H9 (cell line): ENCODE measurements around the gene BACE2. TPM values are rescaled to one million over a fixed set of nuclear protein-coding genes. Genes with fewer than 3 reads are reported as not detected.

Experiments
- DNase-seq: peaks from one replicate; pipeline ENCODE4 v3.0.0-alpha.2; 2017
- H2AFZ ChIP-seq: one replicate; pipeline ENCODE4 v1.6.1; 2013; ENCODE audit warnings: mild to moderate bottlenecking, low read length, control low read depth, moderate library complexity
- H2AK5ac ChIP-seq: 2 replicates; pipeline ENCODE4 v1.6.1; 2013; ENCODE audit warnings: low read length, control low read depth, mixed read lengths; ENCODE audit not compliant: insufficient read length
- H2BK120ac ChIP-seq: one replicate; pipeline ENCODE4 v1.6.1; 2013; ENCODE audit warnings: low read depth, mild to moderate bottlenecking, low read length, control low read depth, inconsistent platforms; ENCODE audit not compliant: poor library complexity, severe bottlenecking
- H2BK12ac ChIP-seq: 2 replicates; pipeline ENCODE4 v1.6.1; 2013; ENCODE audit warnings: low read length, control low read depth, mixed read lengths, low read depth; ENCODE audit not compliant: insufficient read length
- H2BK15ac ChIP-seq: 2 replicates; pipeline ENCODE4 v1.6.1; 2013; ENCODE audit warnings: low read depth, low read length, control low read depth
- H2BK20ac ChIP-seq: one replicate; pipeline ENCODE4 v1.6.1; 2013; ENCODE audit warnings: low read depth, mild to moderate bottlenecking, low read length, control low read depth, inconsistent platforms; ENCODE audit not compliant: poor library complexity, severe bottlenecking
- H2BK5ac ChIP-seq: 2 replicates; pipeline ENCODE4 v1.6.1; 2013; ENCODE audit warnings: low read length, control low read depth, mixed read lengths; ENCODE audit not compliant: insufficient read length
- H3K14ac ChIP-seq: 2 replicates; pipeline ENCODE4 v1.6.1; 2013; ENCODE audit warnings: low read length, control low read depth; ENCODE audit not compliant: insufficient read depth
- H3K18ac ChIP-seq: 2 replicates; pipeline ENCODE4 v1.6.1; 2013; ENCODE audit warnings: low read depth, mild to moderate bottlenecking, mixed read lengths, low read length, control low read depth; ENCODE audit not compliant: insufficient read length
- H3K23ac ChIP-seq: 2 replicates; pipeline ENCODE4 v1.6.1; 2013; ENCODE audit warnings: low read length, control low read depth, mixed read lengths, low read depth; ENCODE audit not compliant: insufficient read length
- H3K23me2 ChIP-seq: 2 replicates; pipeline ENCODE4 v1.6.1; 2013; ENCODE audit warnings: low read depth, mild to moderate bottlenecking, mixed read lengths, low read length, control low read depth; ENCODE audit not compliant: insufficient read length, poor library complexity, severe bottlenecking
- H3K27ac ChIP-seq: 2 replicates; pipeline ENCODE4 v1.5.1; 2013; ENCODE audit warnings: low read length, control low read depth, mixed read lengths, low read depth; ENCODE audit not compliant: insufficient read length
- H3K27me3 ChIP-seq: 2 replicates; pipeline ENCODE4 v1.6.1; 2013; ENCODE audit warnings: low read length, control low read depth, inconsistent platforms; ENCODE audit not compliant: insufficient read depth
- H3K4ac ChIP-seq: 2 replicates; pipeline ENCODE4 v1.6.1; 2013; ENCODE audit warnings: low read depth, mild to moderate bottlenecking, control low read depth, inconsistent platforms, low read length, moderate library complexity
- H3K4me1 ChIP-seq: 2 replicates; pipeline ENCODE4 v1.6.1; 2013; ENCODE audit warnings: low read length, control low read depth, inconsistent platforms; ENCODE audit not compliant: insufficient read depth
- H3K4me2 ChIP-seq: 2 replicates; pipeline ENCODE4 v1.6.1; 2013; ENCODE audit warnings: low read length, control low read depth, mixed read lengths; ENCODE audit not compliant: insufficient read length, insufficient read depth
- H3K56ac ChIP-seq: 2 replicates; pipeline ENCODE4 v1.6.1; 2013; ENCODE audit warnings: low read depth, mild to moderate bottlenecking, mixed read lengths, low read length, control low read depth; ENCODE audit not compliant: insufficient read length
- H3K79me1 ChIP-seq: 2 replicates; pipeline ENCODE4 v1.6.1; 2013; ENCODE audit warnings: low read depth, mild to moderate bottlenecking, moderate library complexity, low read length, control low read depth, inconsistent platforms; ENCODE audit not compliant: insufficient read depth, poor library complexity, severe bottlenecking
- H3K79me2 ChIP-seq: 2 replicates; pipeline ENCODE4 v1.6.1; 2013; ENCODE audit warnings: low read length, control low read depth, inconsistent platforms; ENCODE audit not compliant: insufficient read depth
- H3K9ac ChIP-seq: 2 replicates; pipeline ENCODE4 v1.6.1; 2013; ENCODE audit warnings: low read length, control low read depth, mixed read lengths; ENCODE audit not compliant: insufficient read length; ENCODE audit errors: extremely low read depth
- H3K9me3 ChIP-seq: one replicate; pipeline ENCODE4 v1.6.1; 2013; ENCODE audit warnings: low read depth, low read length, inconsistent platforms; ENCODE audit not compliant: control insufficient read depth
- H3T11ph ChIP-seq: one replicate; pipeline ENCODE4 v1.6.1; 2013; ENCODE audit warnings: mild to moderate bottlenecking, low read length, control low read depth, inconsistent platforms
- H4K20me1 ChIP-seq: one replicate; pipeline ENCODE4 v1.6.1; 2013; ENCODE audit not compliant: control insufficient read depth, insufficient read length, insufficient read depth
- H4K5ac ChIP-seq: 2 replicates; pipeline ENCODE4 v1.6.1; 2013; ENCODE audit warnings: low read depth, mild to moderate bottlenecking, mixed read lengths, low read length, control low read depth; ENCODE audit not compliant: insufficient read length
- H4K8ac ChIP-seq: replicated peaks from 2 replicates; pipeline ENCODE4 v1.6.1; 2013; ENCODE audit warnings: low read length, control low read depth, mixed read lengths, low read depth; ENCODE audit not compliant: insufficient read length
- H4K91ac ChIP-seq: 2 replicates; pipeline ENCODE4 v1.6.1; 2013; ENCODE audit warnings: low read depth, mild to moderate bottlenecking, moderate library complexity, mixed read lengths, low read length, control low read depth; ENCODE audit not compliant: insufficient read length
- H3K27ac Mint-ChIP-seq, 3 experiments: 2 replicates in 2 of 3; 3 replicates in 1 of 3; pipeline ENCODE4 v1.8.0; 2020 to 2021; ENCODE audit warnings: mixed read lengths in 3 of 3, mild to moderate bottlenecking in 1 of 3, moderate library complexity in 1 of 3
- H3K27me3 Mint-ChIP-seq: 2 replicates; pipeline ENCODE4 v1.8.0; 2021; ENCODE audit warnings: low read depth, mild to moderate bottlenecking, moderate library complexity, mixed read lengths
- H3K36me3 Mint-ChIP-seq, 3 experiments: 2 replicates in 2 of 3; 3 replicates in 1 of 3; pipeline ENCODE4 v1.8.0; 2020 to 2021; ENCODE audit warnings: low read depth in 3 of 3, mixed read lengths in 3 of 3; ENCODE audit not compliant: insufficient read depth in 1 of 3
- H3K4me1 Mint-ChIP-seq, 2 experiments: 2 replicates each; pipeline ENCODE4 v1.8.0; 2020; ENCODE audit warnings: mixed read lengths in 2 of 2
- H3K4me3 Mint-ChIP-seq, 2 experiments: 2 replicates in 1 of 2; 3 replicates in 1 of 2; pipeline ENCODE4 v1.8.0; 2020 to 2021; ENCODE audit warnings: mild to moderate bottlenecking in 2 of 2, mixed read lengths in 2 of 2, moderate library complexity in 1 of 2
- H3K9me3 Mint-ChIP-seq, 2 experiments: 2 replicates in 1 of 2; 3 replicates in 1 of 2; pipeline ENCODE4 v1.8.0; 2020; ENCODE audit warnings: mild to moderate bottlenecking in 2 of 2, mixed read lengths in 2 of 2, moderate library complexity in 1 of 2
- WGBS: extraction: QIAGEN DNeasy Blood & Tissue Kit; methylation state at CpG from one replicate; pipeline ENCODE4 v1.1.7; 2013; ENCODE audit warnings: missing lambda C conversion rate, low lambda C conversion rate, mixed read lengths; ENCODE audit not compliant: insufficient read length; ENCODE audit errors: extremely low coverage; 5-methylcytosine and 5-hydroxymethylcytosine counted together
- total RNA-seq: library from RNA; stranded (reverse); gene quantifications from 2 replicates; pipeline ENCODE4 v1.2.1, GENCODE V29; 2021
- TF ChIP-seq, protein P1 (sequence below): fragments of 200-600 bp; sonication (generic); conservative IDR thresholded peaks from 3 replicates; pipeline ENCODE4 v1.8.0; 2021; ENCODE audit warnings: antibody characterized with exemption, mild to moderate bottlenecking

The BACE2 gene
- total RNA-seq, 1 experiment from 2014 or later, result 8.0 TPM

DNA sequence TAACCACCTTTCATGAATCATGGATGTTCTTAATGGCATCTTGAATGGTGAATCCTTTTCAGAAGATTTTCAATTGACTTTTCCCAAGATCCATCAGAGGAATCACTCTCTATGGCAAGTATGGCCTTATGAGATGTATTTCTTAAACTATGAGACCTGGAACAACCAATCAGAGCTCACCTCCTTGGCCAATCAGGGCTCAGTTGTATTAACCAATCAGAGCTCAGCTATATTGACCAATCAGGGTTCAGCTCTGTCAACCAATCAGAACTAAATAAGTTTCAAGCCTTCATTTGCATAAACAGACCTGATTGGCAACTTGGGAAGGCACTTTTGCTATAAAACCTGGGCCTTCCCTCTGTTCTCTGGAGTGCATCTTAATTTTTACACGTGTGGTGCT is 135.0 kb downstream of the BACE2 start:
- Histone ChIP-seq H2AK5ac (no peak overlapping the region), H4K91ac (no peak overlapping the region), H2BK5ac (no peak overlapping the region), H2BK120ac (no peak overlapping the region), H3T11ph (no peak overlapping the region), H3K27me3 (no peaks in the 10 kb centered on the region; the same call in 1 of the 2 replicates), H3K79me2 (no peaks in the 10 kb centered on the region), H2AFZ (no peak overlapping the region), H3K27ac (no peak overlapping the region), H3K56ac (no peak overlapping the region), H3K9ac (no peak overlapping the region), H3K79me1 (no peaks in the 10 kb centered on the region), H3K14ac (no peak overlapping the region), H3K9me3 (no peaks in the 10 kb centered on the region), H3K18ac (no peak overlapping the region), H2BK20ac (no peak overlapping the region), H3K4me1 (no peaks in the 10 kb centered on the region), H4K5ac (no peak overlapping the region), H3K4me2 (no peak overlapping the region), H2BK15ac (no peak overlapping the region), H3K4ac (no peak overlapping the region), H2BK12ac (no peak overlapping the region), H4K8ac (no peak overlapping the region), H3K23me2 (no peaks in the 10 kb centered on the region), H4K20me1 (no peaks in the 10 kb centered on the region), H3K23ac (no peak overlapping the region)
- Mint-ChIP-seq H3K4me1 (peaks cover 4 to 6% of the 10 kb centered on the region in 2 experiments), H3K27me3 (peaks cover 2% of the 10 kb centered on the region), H3K4me3 (no peak overlapping the region), H3K9me3 (peaks cover 15 to 29% of the 10 kb centered on the region in 2 experiments; a peak in 4 of 5 replicates), H3K36me3 (peaks cover 0 to 6% (median 3%) of the 10 kb centered on the region in 3 experiments; a peak in 4 of 7 replicates), H3K27ac (no peak overlapping the region)
- WGBS, result no CpG with 5 or more reads among the region's 1 CpG
- TF ChIP-seq, protein P1, sequence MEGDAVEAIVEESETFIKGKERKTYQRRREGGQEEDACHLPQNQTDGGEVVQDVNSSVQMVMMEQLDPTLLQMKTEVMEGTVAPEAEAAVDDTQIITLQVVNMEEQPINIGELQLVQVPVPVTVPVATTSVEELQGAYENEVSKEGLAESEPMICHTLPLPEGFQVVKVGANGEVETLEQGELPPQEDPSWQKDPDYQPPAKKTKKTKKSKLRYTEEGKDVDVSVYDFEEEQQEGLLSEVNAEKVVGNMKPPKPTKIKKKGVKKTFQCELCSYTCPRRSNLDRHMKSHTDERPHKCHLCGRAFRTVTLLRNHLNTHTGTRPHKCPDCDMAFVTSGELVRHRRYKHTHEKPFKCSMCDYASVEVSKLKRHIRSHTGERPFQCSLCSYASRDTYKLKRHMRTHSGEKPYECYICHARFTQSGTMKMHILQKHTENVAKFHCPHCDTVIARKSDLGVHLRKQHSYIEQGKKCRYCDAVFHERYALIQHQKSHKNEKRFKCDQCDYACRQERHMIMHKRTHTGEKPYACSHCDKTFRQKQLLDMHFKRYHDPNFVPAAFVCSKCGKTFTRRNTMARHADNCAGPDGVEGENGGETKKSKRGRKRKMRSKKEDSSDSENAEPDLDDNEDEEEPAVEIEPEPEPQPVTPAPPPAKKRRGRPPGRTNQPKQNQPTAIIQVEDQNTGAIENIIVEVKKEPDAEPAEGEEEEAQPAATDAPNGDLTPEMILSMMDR, result no peak
- DNase-seq, result no peak
